ENCODE results near the gene RNF103. TPM values are rescaled to one million over a fixed set of nuclear protein-coding genes. Genes with fewer than 3 reads are reported as not detected.
A peak's percentile ranks its signal among the peaks of the same experiment; 100 is the strongest.

Gene RNF103
- total RNA-seq, 1 donor, result 28.2 TPM

- peak; percentile 14 for DNase-seq (ENCODE audit: insufficient read length, low spot score, missing footprints)
- Histone ChIP-seq H3K4me3 (ENCODE audit: insufficient read depth, low read length) (no peak overlapping the region), H3K4me2 (ENCODE audit: insufficient read depth, low read length) (no peak overlapping the region)
These were observed 23.2 kb upstream of the RNF103 start for GRCh38 chr2:86646865-86647264.

GRCh38 chr2:86646329-86646728, 22.7 kb upstream of the RNF103 start:
- H3K27me3 ChIP-seq (ENCODE audit: insufficient read depth, low read length), result no peaks in the 10 kb centered on the region
- no peak for DNase-seq (ENCODE audit: insufficient read length, low spot score, missing footprints)
- no peak overlapping the region for H3K4me3 ChIP-seq (ENCODE audit: insufficient read depth, low read length)

More at GRCh38 chr2:86646865-86647264, 23.2 kb upstream of the RNF103 start:
- no peak overlapping the region for H2AFZ ChIP-seq (ENCODE audit: low read length)
- H3K4me1 ChIP-seq (ENCODE audit: insufficient read depth, low read length), result no peaks in the 10 kb centered on the region
- H3K79me2 ChIP-seq (ENCODE audit: insufficient read depth, low read length), result no peaks in the 10 kb centered on the region
- H3K27me3 ChIP-seq (ENCODE audit: insufficient read depth, low read length), result no peaks in the 10 kb centered on the region
- H3K36me3 ChIP-seq (ENCODE audit: insufficient read depth, low read length), result no peaks in the 10 kb centered on the region
- no peak overlapping the region for H3K27ac ChIP-seq (ENCODE audit: low read depth, low read length)
- no peaks in the 10 kb centered on the region for H3K9me3 ChIP-seq (ENCODE audit: low read depth, low read length)
- no peaks in the 10 kb centered on the region for H4K20me1 ChIP-seq (ENCODE audit: insufficient read depth, low read length)
- no peak for TF ChIP-seq CTCF (IDR thresholded peaks at IDR 0.05; ENCODE audit: extremely low read depth, low read depth, low read length)

DNA sequence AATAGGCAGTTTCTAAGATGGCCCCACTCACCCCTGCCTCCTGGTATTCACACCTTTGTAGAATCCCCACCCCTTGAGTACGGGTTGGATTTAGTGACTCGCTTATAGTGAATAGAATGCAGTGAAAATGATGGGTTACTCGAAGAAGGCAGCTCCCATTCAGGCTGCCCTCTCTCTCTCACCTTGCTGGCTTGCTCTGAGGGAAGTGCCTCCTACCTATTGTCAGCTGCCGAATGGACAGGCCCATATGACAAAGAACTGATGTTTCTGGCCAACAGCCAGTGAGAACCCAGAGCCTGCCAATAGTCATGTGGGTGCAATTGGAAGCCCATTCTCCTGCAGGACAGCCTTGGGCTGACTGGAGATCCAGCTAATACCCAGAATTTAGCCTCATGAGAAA, 22.1 kb upstream of the RNF103 start:
- no peaks in the 10 kb centered on the region for H3K79me2 ChIP-seq (ENCODE audit: insufficient read depth, low read length)
- H4K20me1 ChIP-seq (ENCODE audit: insufficient read depth, low read length), result no peaks in the 10 kb centered on the region
- TF ChIP-seq CTCF (IDR thresholded peaks at IDR 0.05; ENCODE audit: extremely low read depth, low read depth, low read length), result no peak
- no peaks in the 10 kb centered on the region for H3K4me1 ChIP-seq (ENCODE audit: insufficient read depth, low read length)
- no peak overlapping the region for H3K4me2 ChIP-seq (ENCODE audit: insufficient read depth, low read length)
- H3K27ac ChIP-seq (ENCODE audit: low read depth, low read length), result no peak overlapping the region
- H3K9me3 ChIP-seq (ENCODE audit: low read depth, low read length), result no peaks in the 10 kb centered on the region
- no peaks in the 10 kb centered on the region for H3K27me3 ChIP-seq (ENCODE audit: insufficient read depth, low read length)
- no peak for DNase-seq (ENCODE audit: insufficient read length, low spot score, missing footprints)
- H2AFZ ChIP-seq (ENCODE audit: low read length), result no peak overlapping the region
- H3K4me3 ChIP-seq (ENCODE audit: insufficient read depth, low read length), result no peak overlapping the region
- H3K36me3 ChIP-seq (ENCODE audit: insufficient read depth, low read length), result no peaks in the 10 kb centered on the region

More at GRCh38 chr2:86646329-86646728, 22.7 kb upstream of the RNF103 start:
- Histone ChIP-seq H3K36me3 (ENCODE audit: insufficient read depth, low read length) (no peaks in the 10 kb centered on the region), H3K4me2 (ENCODE audit: insufficient read depth, low read length) (no peak overlapping the region), H2AFZ (ENCODE audit: low read length) (no peak overlapping the region), H3K79me2 (ENCODE audit: insufficient read depth, low read length) (no peaks in the 10 kb centered on the region), H4K20me1 (ENCODE audit: insufficient read depth, low read length) (no peaks in the 10 kb centered on the region), H3K4me1 (ENCODE audit: insufficient read depth, low read length) (no peaks in the 10 kb centered on the region), H3K27ac (ENCODE audit: low read depth, low read length) (no peak overlapping the region), H3K9me3 (ENCODE audit: low read depth, low read length) (no peaks in the 10 kb centered on the region)
- no peak for TF ChIP-seq CTCF (IDR thresholded peaks at IDR 0.05; ENCODE audit: extremely low read depth, low read depth, low read length)

GRCh38 chr2:86638712-86639111, 15.0 kb upstream of the RNF103 start:
- TF ChIP-seq CTCF (IDR thresholded peaks at IDR 0.05; ENCODE audit: extremely low read depth, low read depth, low read length), result no peak
- H3K79me2 ChIP-seq (ENCODE audit: insufficient read depth, low read length), result no peaks in the 10 kb centered on the region
- no peak overlapping the region for H3K27ac ChIP-seq (ENCODE audit: low read depth, low read length)
- H3K36me3 ChIP-seq (ENCODE audit: insufficient read depth, low read length), result no peaks in the 10 kb centered on the region
- no peaks in the 10 kb centered on the region for H3K9me3 ChIP-seq (ENCODE audit: low read depth, low read length)
- no peaks in the 10 kb centered on the region for H4K20me1 ChIP-seq (ENCODE audit: insufficient read depth, low read length)
- H3K27me3 ChIP-seq (ENCODE audit: insufficient read depth, low read length), result no peaks in the 10 kb centered on the region
- H3K4me1 ChIP-seq (ENCODE audit: insufficient read depth, low read length), result no peaks in the 10 kb centered on the region
- no peak overlapping the region for H3K4me3 ChIP-seq (ENCODE audit: insufficient read depth, low read length)
- no peak for DNase-seq (ENCODE audit: insufficient read length, low spot score, missing footprints)
- no peak overlapping the region for H3K4me2 ChIP-seq (ENCODE audit: insufficient read depth, low read length)
- H2AFZ ChIP-seq (ENCODE audit: low read length), result no peak overlapping the region

All from osteoblast (primary cell).